ENCODE results near the gene SLC39A11.
"Not testable (repeated sequence)": the region's sequence is repeated elsewhere in the genome, so short reads cannot be mapped to it uniquely, and the experiment has no call there.

Gene SLC39A11

GRCh38 chr17:72903522-72903921, 189.0 kb downstream of the SLC39A11 start:
- DNase-seq, result no peak

GRCh38 chr17:72901657-72902056, 190.8 kb downstream of the SLC39A11 start:
- DNase-seq, result no peak

- no peak for DNase-seq
Observed at GRCh38 chr17:72901083-72901482, 191.4 kb downstream of the SLC39A11 start.

- no peak for DNase-seq
Observed at GRCh38 chr17:72900654-72900971, 191.9 kb downstream of the SLC39A11 start.

GRCh38 chr17:72898725-72899124, 193.8 kb downstream of the SLC39A11 start:
- no peak for DNase-seq

- DNase-seq, result not testable (repeated sequence)
Observed at GRCh38 chr17:72896288-72896687, 196.2 kb downstream of the SLC39A11 start.

- DNase-seq, result no peak
Observed at GRCh38 chr17:72891627-72892026, 200.9 kb downstream of the SLC39A11 start.

- no peak for DNase-seq
Observed at GRCh38 chr17:72890711-72891110, 201.8 kb downstream of the SLC39A11 start.

- DNase-seq, result no peak
Observed at GRCh38 chr17:72887917-72888316, 204.6 kb downstream of the SLC39A11 start.

GRCh38 chr17:72887322-72887721, 205.2 kb downstream of the SLC39A11 start:
- no peak for DNase-seq

- no peak for DNase-seq
Observed at GRCh38 chr17:72886622-72887021, 205.9 kb downstream of the SLC39A11 start.

- no peak for DNase-seq
Observed at GRCh38 chr17:72884066-72884465, 208.4 kb downstream of the SLC39A11 start.

GRCh38 chr17:72883351-72883750, 209.1 kb downstream of the SLC39A11 start:
- DNase-seq, result no peak

GRCh38 chr17:72882426-72882825, 210.1 kb downstream of the SLC39A11 start:
- no peak for DNase-seq

- DNase-seq, result no peak
Observed at GRCh38 chr17:72879877-72880276, 212.6 kb downstream of the SLC39A11 start.

- no peak for DNase-seq
Observed at GRCh38 chr17:72878975-72879660, 213.4 kb downstream of the SLC39A11 start.

- DNase-seq, result no peak
Observed at GRCh38 chr17:72877348-72877747, 215.1 kb downstream of the SLC39A11 start.

GRCh38 chr17:72876413-72876812, 216.1 kb downstream of the SLC39A11 start:
- no peak for DNase-seq

GRCh38 chr17:72875361-72875760, 217.1 kb downstream of the SLC39A11 start:
- DNase-seq, result no peak

GRCh38 chr17:72872396-72872795, 220.1 kb downstream of the SLC39A11 start:
- DNase-seq, result no peak

- DNase-seq, result no peak
Observed at GRCh38 chr17:72870367-72870985, 222.0 kb downstream of the SLC39A11 start.

- DNase-seq, result no peak
Observed at GRCh38 chr17:72869630-72870029, 222.9 kb downstream of the SLC39A11 start.

GRCh38 chr17:72865954-72866353, 226.5 kb downstream of the SLC39A11 start:
- DNase-seq, result no peak

- no peak for DNase-seq
Observed at GRCh38 chr17:72863526-72864211, 228.8 kb downstream of the SLC39A11 start.

All from NCI-H526 (cell line).